Activated T-helper 17 cell treated with anti-CD3 and anti-CD28 coated beads, Interleukin-2, amount 50 U/mL, for 72 hours (primary cell): Measurements from ENCODE around the gene ACAA2. TPM values are rescaled to one million over a fixed set of nuclear protein-coding genes. Genes with fewer than 3 reads are reported as not detected.

Experiments
- ATAC-seq: fragments of 150-1000 bp; cut with Tn5 transposase; replicated peaks from 2 replicates; pipeline ENCODE4 v1.10.0; 2021; ENCODE audit warnings: mild to moderate bottlenecking, moderate library complexity
- H3K27ac Mint-ChIP-seq: one replicate; pipeline ENCODE4 v1.8.0; 2022; ENCODE audit warnings: mixed read lengths
- H3K27me3 Mint-ChIP-seq: one replicate; pipeline ENCODE4 v1.8.0; 2022; ENCODE audit warnings: mixed read lengths
- H3K36me3 Mint-ChIP-seq: one replicate; pipeline ENCODE4 v1.8.0; 2022; ENCODE audit warnings: low read depth, mild to moderate bottlenecking, mixed read lengths
- H3K4me1 Mint-ChIP-seq: one replicate; pipeline ENCODE4 v1.8.0; 2022; ENCODE audit warnings: mixed read lengths
- H3K4me3 Mint-ChIP-seq: one replicate; pipeline ENCODE4 v1.8.0; 2022; ENCODE audit warnings: mild to moderate bottlenecking, mixed read lengths
- H3K9me3 Mint-ChIP-seq: one replicate; pipeline ENCODE4 v1.8.0; 2022; ENCODE audit warnings: mixed read lengths
- total RNA-seq, 2 donors: library from RNA; stranded (reverse); gene quantifications; one replicate each; pipeline ENCODE4 v1.2.3, GENCODE V29; 2022

ACAA2 gene
- total RNA-seq, 2 donors from 2014 or later: 73.7 to 94.7 TPM

DNA sequence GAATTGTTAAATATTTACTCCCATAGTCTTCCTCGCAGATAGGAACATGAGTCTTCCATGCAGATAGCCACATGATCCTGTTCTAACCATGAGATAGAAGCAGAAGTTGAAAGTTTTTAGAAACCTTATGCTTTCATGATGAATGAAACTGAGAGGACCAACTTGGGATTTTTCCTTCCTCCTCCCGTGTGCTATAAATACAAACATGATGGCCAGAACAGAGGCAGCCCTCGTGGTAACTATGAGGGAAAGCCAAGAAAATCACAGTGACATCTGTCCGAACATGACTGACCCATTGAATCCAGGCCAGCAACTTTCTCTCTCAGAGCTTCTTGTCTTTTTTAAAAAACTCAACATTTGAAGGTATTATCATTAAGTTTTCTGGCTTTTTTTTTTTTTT lies 78.5 kb downstream of the ACAA2 start:
- Mint-ChIP-seq H3K36me3 (no peaks in the 10 kb centered on the region), H3K27me3 (peaks cover 5% of the 10 kb centered on the region), H3K4me3 (no peak overlapping the region), H3K9me3 (no peaks in the 10 kb centered on the region), H3K27ac (no peak overlapping the region), H3K4me1 (no peaks in the 10 kb centered on the region)
- no peak for ATAC-seq

DNA sequence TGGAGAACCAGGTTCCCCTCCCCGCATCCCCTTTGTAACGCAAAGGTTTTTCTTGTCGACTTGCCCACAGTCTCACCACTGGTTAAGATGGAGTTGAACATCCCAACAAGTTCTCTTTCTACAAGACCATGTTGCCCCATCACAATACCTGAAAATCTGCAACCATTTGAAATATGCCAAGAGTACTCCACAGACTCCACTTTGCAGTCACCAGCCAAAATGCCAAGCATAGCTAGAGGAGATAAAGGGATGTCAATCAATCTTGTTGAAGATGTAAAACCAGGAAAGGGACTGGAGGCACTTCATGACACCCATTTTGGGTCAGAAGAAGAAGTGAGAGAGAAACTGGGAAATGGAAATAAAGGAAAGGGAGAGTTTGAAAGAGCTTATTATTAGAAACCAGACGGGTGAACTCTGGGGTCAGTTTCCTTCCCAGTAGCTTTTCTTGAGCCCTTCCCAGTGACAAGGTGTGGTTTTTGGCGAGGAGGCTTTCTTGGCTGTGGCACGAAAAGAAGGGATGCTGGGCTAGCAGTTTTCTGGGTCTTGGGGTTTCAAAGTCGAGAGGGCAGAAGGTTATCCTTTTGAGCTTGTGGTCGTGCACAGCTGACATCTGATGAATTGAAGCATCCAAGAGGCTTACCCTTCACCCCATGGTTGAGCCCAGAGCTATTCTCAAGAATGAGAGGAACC lies 79.3 kb downstream of the ACAA2 start:
- Mint-ChIP-seq H3K36me3 (no peaks in the 10 kb centered on the region), H3K27ac (no peak overlapping the region), H3K27me3 (peaks cover 5% of the 10 kb centered on the region), H3K4me1 (no peaks in the 10 kb centered on the region), H3K9me3 (no peaks in the 10 kb centered on the region), H3K4me3 (no peak overlapping the region)
- no peak for ATAC-seq

DNA sequence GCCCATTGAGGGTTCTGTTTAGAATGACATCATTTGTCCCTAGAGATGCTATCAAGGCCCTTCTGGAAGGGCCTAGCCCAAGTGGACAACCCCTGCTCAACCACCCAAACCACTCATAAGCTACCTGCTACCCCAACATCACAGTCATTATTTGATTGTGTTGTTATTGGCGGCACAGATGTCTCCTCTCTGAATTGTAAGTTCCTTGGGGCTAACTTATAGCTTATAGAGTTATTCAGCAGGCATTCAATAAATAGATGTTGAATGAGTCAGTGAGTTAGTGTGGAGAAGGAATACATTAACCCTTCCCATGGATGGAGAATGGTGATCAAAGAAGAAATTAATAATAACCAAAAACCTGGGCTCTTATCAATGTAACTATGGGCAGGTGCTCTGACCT lies 80.0 kb downstream of the ACAA2 start:
- no peaks in the 10 kb centered on the region for H3K4me1 Mint-ChIP-seq
- peaks cover 5% of the 10 kb centered on the region for H3K27me3 Mint-ChIP-seq
- H3K4me3 Mint-ChIP-seq: no peak overlapping the region
- H3K27ac Mint-ChIP-seq: no peak overlapping the region
- no peaks in the 10 kb centered on the region for H3K9me3 Mint-ChIP-seq
- ATAC-seq: no peak
- H3K36me3 Mint-ChIP-seq: no peaks in the 10 kb centered on the region
